Measurements from ENCODE around the gene FKBP15. TPM values are rescaled to one million over a fixed set of nuclear protein-coding genes. Genes with fewer than 3 reads are reported as not detected.

The FKBP15 gene
- total and polyA plus RNA-seq, 2 of the 13 experiments (the other 11 are each of a cell fraction or from before 2014, with no cell fraction given) = 12.3 to 18.6 TPM

- TF ChIP-seq TERF1 (CRISPR knock-in tag; IDR thresholded peaks at IDR 0.05) (no peak), RBM22 (optimal IDR thresholded peaks at IDR 0.05; ENCODE audit: low read length) (no peak)
These were observed 67.5 kb downstream of the FKBP15 start (continued) for GRCh38 chr9:113153599-113153998.

GRCh38 chr9:113152699-113153098 is 68.4 kb downstream of the FKBP15 start:
- H3K27ac ChIP-seq (ENCODE audit: extremely low read length, insufficient read depth, low read length) = no peak overlapping the region
- no peaks in the 10 kb centered on the region; a peak in 1 of 5 replicates for H3K27me3 ChIP-seq (ENCODE audit: control insufficient read depth in 1 of 2, insufficient read depth in 2 of 2, low read length in 2 of 2)
- WGBS (ENCODE audit: low lambda C conversion rate) = 95% methylated on average over 3 of the region's 3 CpGs
- intact Hi-C loops (cut with micrococcal nuclease; ENCODE audit: unreplicated experiment) = loop anchor here (5.0 kb wide), 1 partner anchor 70 kb away; the partner anchor contains the start of genes FKBP15 and SLC31A1
- ChIA-PET POLR2A (interaction anchor here (2.4 kb wide), 1 partner anchor 69 kb away, joined by 17 read pairs; the partner anchor contains the start of genes FKBP15 and SLC31A1), CTCF (ENCODE audit: low intra/inter-chr PET ratio, low total read pairs) (no interaction called here)
- H3K36me3 ChIP-seq (replicated peaks in 1 of 2; ENCODE audit: control insufficient read depth in 1 of 2, insufficient read depth in 2 of 2, low read length in 2 of 2) = no peaks in the 10 kb centered on the region; a peak in 2 of 5 replicates
- H3K4me2 ChIP-seq (ENCODE audit: low read depth, low read length) = peak overlapping the region; percentile 82; the same call in 1 of the 2 replicates
- ATAC-seq (no peak), DNase-seq (ENCODE audit: low spot score) (no peak), FAIRE-seq (no peak)
- H3K4me1 ChIP-seq (ENCODE audit: insufficient read depth, low read length) = peaks cover 64% of the 10 kb centered on the region
- no peak overlapping the region for H3K4me3 ChIP-seq (replicated peaks in 1 of 3; ENCODE audit: insufficient read depth in 1 of 3, low read depth in 2 of 3, low read length in 3 of 3)
- H2AFZ ChIP-seq (ENCODE audit: low read length) = no peak overlapping the region
- H3K9me3 ChIP-seq (ENCODE audit: low read length) = no peaks in the 10 kb centered on the region
- no TSS peak for BruUV-seq (replicated peaks)
- no peaks in the 10 kb centered on the region for H3K79me2 ChIP-seq (ENCODE audit: insufficient read depth, low read length)
- TF ChIP-seq NONO (IDR thresholded peaks at IDR 0.05) = no peak
- TF ChIP-seq NONO (CRISPR knock-in tag; conservative IDR thresholded peaks at IDR 0.05) = no peak
- TF ChIP-seq HNRNPH1 (optimal IDR thresholded peaks at IDR 0.05; ENCODE audit: low read depth, low read length) = no peak
- no peak for TF ChIP-seq ZNF749 (CRISPR knock-in tag; IDR thresholded peaks at IDR 0.05; ENCODE audit: borderline replicate concordance)
- TF ChIP-seq MZF1 (CRISPR knock-in tag; IDR thresholded peaks at IDR 0.05; ENCODE audit: borderline replicate concordance) = no peak
- no peak for TF ChIP-seq FOXO4 (CRISPR knock-in tag; conservative IDR thresholded peaks at IDR 0.05)
- no peak for TF ChIP-seq ZSCAN29 (CRISPR knock-in tag; conservative IDR thresholded peaks at IDR 0.05)
- in situ Hi-C loops (cut with HindIII; ENCODE audit: extremely low pct_ligation_motif_present, low pct_unique_long_range_greater_than_20kb) = no loop called here
- no peak overlapping the region for H3K9ac ChIP-seq (ENCODE audit: insufficient read depth, low read depth, low read length)
- no peaks in the 10 kb centered on the region for H4K20me1 ChIP-seq (ENCODE audit: insufficient read depth, low read length)

All from HepG2 (cell line).